ENCODE results near the gene VPS35L. TPM values are rescaled to one million over a fixed set of nuclear protein-coding genes. Genes with fewer than 3 reads are reported as not detected.

The VPS35L gene
- total and polyA plus RNA-seq, 12 donors, result 15.0 to 35.1 (median 30.4) TPM

- no peak for ATAC-seq
- DNase-seq, result no peak
- Histone ChIP-seq H3K27ac (no peak overlapping the region), H3K36me3 (peaks cover 0 to 82% (median 28%) of the 10 kb centered on the region in 9 donors), H3K9me3 (peaks cover 0 to 14% (median 0%) of the 10 kb centered on the region in 11 donors), H3K4me1 (peaks cover 0 to 6% (median 0%) of the 10 kb centered on the region in 9 donors), H3K4me3 (no peak overlapping the region), H3K27me3 (no peaks in the 10 kb centered on the region)
- TF ChIP-seq CTCF (IDR thresholded peaks at IDR 0.05), result no peak
- 95 to 97% methylated on average over 6 of the region's 6 CpGs for WGBS, 2 donors
- intact Hi-C loops (cut with DNase I), result loop anchor here in 1 of 10 donors (10.0 kb wide), 1 partner anchor 79 kb away; no protein-coding TSS in a partner anchor
These were observed 128.1 kb downstream of the VPS35L start for GRCh38 chr16:19683453-19684236.

- Histone ChIP-seq H3K9me3 (peaks cover 0 to 14% (median 0%) of the 10 kb centered on the region in 11 donors), H3K27ac (no peak overlapping the region), H3K4me1 (peaks cover 0 to 12% (median 6%) of the 10 kb centered on the region in 9 donors), H3K36me3 (peaks cover 0 to 77% (median 28%) of the 10 kb centered on the region in 9 donors), H3K4me3 (no peak overlapping the region), H3K27me3 (no peaks in the 10 kb centered on the region)
- WGBS, 2 donors, result 98 to 99% methylated on average over 4 of the region's 4 CpGs
- TF ChIP-seq CTCF (IDR thresholded peaks at IDR 0.05), result no peak
- ATAC-seq (no peak), DNase-seq (no peak)
- intact Hi-C loops (cut with DNase I), result loop anchor here in 1 of 10 donors (10.0 kb wide), 1 partner anchor 80 kb away; no protein-coding TSS in a partner anchor
These were observed 129.7 kb downstream of the VPS35L start for GRCh38 chr16:19685176-19685575.

DNA sequence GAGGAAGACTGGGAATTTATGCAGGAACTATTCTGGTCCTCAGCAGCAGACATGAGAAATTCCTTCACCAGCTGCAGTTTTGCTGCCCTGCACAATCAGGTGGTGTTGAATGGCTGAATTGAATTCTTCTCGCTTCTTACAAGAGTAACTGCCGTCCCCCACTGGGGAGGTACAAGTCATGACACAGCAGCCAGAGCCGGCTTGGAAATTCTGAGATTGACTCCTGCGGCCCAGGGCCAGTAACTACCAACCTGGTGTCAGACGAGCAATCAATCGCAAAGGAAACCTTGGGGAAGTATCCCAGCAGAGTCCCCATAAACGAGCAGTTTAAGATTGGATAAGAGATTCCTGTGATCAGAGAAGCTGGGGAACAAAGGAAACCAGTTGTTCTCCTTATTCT is 131.8 kb downstream of the VPS35L start:
- ATAC-seq, result no peak
- peaks cover 0 to 81% (median 29%) of the 10 kb centered on the region in 9 donors for H3K36me3 ChIP-seq
- intact Hi-C loops (cut with DNase I), result loop anchor here in 1 of 10 donors (10.0 kb wide), 1 partner anchor 82 kb away; no protein-coding TSS in a partner anchor
- H3K27me3 ChIP-seq, result no peaks in the 10 kb centered on the region
- no peak overlapping the region for H3K4me3 ChIP-seq
- TF ChIP-seq CTCF (IDR thresholded peaks at IDR 0.05), result no peak
- H3K9me3 ChIP-seq, result peaks cover 0 to 14% (median 0%) of the 10 kb centered on the region in 11 donors
- 86 to 87% methylated on average over 7 of the region's 7 CpGs for WGBS, 2 donors
- H3K27ac ChIP-seq, result no peak overlapping the region
- no peak for DNase-seq
- H3K4me1 ChIP-seq, result peaks cover 0 to 25% (median 11%) of the 10 kb centered on the region in 9 donors

- peaks cover 0 to 25% (median 11%) of the 10 kb centered on the region in 9 donors for H3K4me1 ChIP-seq
- H3K27ac ChIP-seq, result no peak overlapping the region
- H3K4me3 ChIP-seq, result no peak overlapping the region
- intact Hi-C loops (cut with DNase I), result loop anchor here in 1 of 10 donors (10.0 kb wide), 1 partner anchor 84 kb away; no protein-coding TSS in a partner anchor
- H3K36me3 ChIP-seq, result peaks cover 0 to 81% (median 18%) of the 10 kb centered on the region in 9 donors
- no peak for TF ChIP-seq CTCF (IDR thresholded peaks at IDR 0.05)
- 94 to 95% methylated on average over 18 of the region's 18 CpGs for WGBS, 2 donors
- no peaks in the 10 kb centered on the region for H3K27me3 ChIP-seq
- no peak for DNase-seq
- H3K9me3 ChIP-seq, result peaks cover 0 to 10% (median 0%) of the 10 kb centered on the region in 11 donors
- peak in 2 of 8 donors; percentile 16 to 19 for ATAC-seq
These were observed 133.0 kb downstream of the VPS35L start for GRCh38 chr16:19688396-19689024.

Measured in heart right ventricle (tissue), 16 donors.